Measurements from ENCODE around the gene LARGE1.
"Not testable (repeated sequence)": the region's sequence is repeated elsewhere in the genome, so short reads cannot be mapped to it uniquely, and the experiment has no call there.

Gene LARGE1

GRCh38 chr22:33372875-33373274 lies 547.4 kb downstream of the LARGE1 start:
- no peak overlapping the region for H3K27ac ChIP-seq
- TF ChIP-seq CTCF (IDR thresholded peaks at IDR 0.05) (no peak), ZFX (IDR thresholded peaks at IDR 0.05; ENCODE audit: borderline replicate concordance) (no peak)

- not testable (repeated sequence) for H3K27ac ChIP-seq
Observed at GRCh38 chr22:33363256-33363655, 557.0 kb downstream of the LARGE1 start.

GRCh38 chr22:33362702-33363101 lies 557.6 kb downstream of the LARGE1 start:
- no peak for TF ChIP-seq ZFX (IDR thresholded peaks at IDR 0.05; ENCODE audit: borderline replicate concordance)
- TF ChIP-seq CTCF (IDR thresholded peaks at IDR 0.05), result no peak
- no peak overlapping the region for H3K27ac ChIP-seq

- TF ChIP-seq ZFX (IDR thresholded peaks at IDR 0.05; ENCODE audit: borderline replicate concordance) (no peak), CTCF (IDR thresholded peaks at IDR 0.05) (no peak)
- no peak overlapping the region for H3K27ac ChIP-seq
Observed at GRCh38 chr22:33361581-33361980, 558.7 kb downstream of the LARGE1 start.

- TF ChIP-seq ZFX (IDR thresholded peaks at IDR 0.05; ENCODE audit: borderline replicate concordance) (no peak), CTCF (IDR thresholded peaks at IDR 0.05) (no peak)
- no peak overlapping the region for H3K27ac ChIP-seq
Observed at GRCh38 chr22:33357981-33358399, 562.3 kb downstream of the LARGE1 start.

GRCh38 chr22:33354928-33355327 lies 565.3 kb downstream of the LARGE1 start:
- TF ChIP-seq CTCF (IDR thresholded peaks at IDR 0.05) (no peak), ZFX (IDR thresholded peaks at IDR 0.05; ENCODE audit: borderline replicate concordance) (no peak)
- H3K27ac ChIP-seq, result no peak overlapping the region

- no peak overlapping the region for H3K27ac ChIP-seq
- TF ChIP-seq ZFX (IDR thresholded peaks at IDR 0.05; ENCODE audit: borderline replicate concordance), result no peak
- no peak for TF ChIP-seq CTCF (IDR thresholded peaks at IDR 0.05)
Observed at GRCh38 chr22:33353502-33353901, 566.8 kb downstream of the LARGE1 start.

GRCh38 chr22:33352768-33353167 lies 567.5 kb downstream of the LARGE1 start:
- TF ChIP-seq CTCF (IDR thresholded peaks at IDR 0.05) (no peak), ZFX (IDR thresholded peaks at IDR 0.05; ENCODE audit: borderline replicate concordance) (no peak)
- no peak overlapping the region for H3K27ac ChIP-seq
